Common myeloid progenitor, CD34-positive (primary cell): ENCODE results near the gene RABL3.

Source experiments
- CTCF ChIA-PET: fragments of 350-600 bp; sonication (Branson Sonifier 250); formaldehyde crosslinking; loops from one replicate; lab custom pipeline; 2021; ENCODE audit warnings: antibody characterized with exemption; lab: Charles Lee
- POLR2A ChIA-PET: fragments of 350-600 bp; sonication (Branson Sonifier 250); formaldehyde crosslinking; loops from one replicate; lab custom pipeline; 2021; ENCODE audit warnings: antibody characterized with exemption; lab: Charles Lee
- DNase-seq, 3 donors: peaks; one replicate each; pipeline versions ENCODE4 v3.0.0 to v3.0.0-alpha.2; 2013
- H3K27ac ChIP-seq, 2 experiments: 1 replicate in 1 of 2; 2 replicates in 1 of 2; pipeline ENCODE4 v1.7.0; 2013; ENCODE audit warnings: inconsistent platforms in 2 of 2, low read length in 2 of 2, mild to moderate bottlenecking in 2 of 2, low read depth in 1 of 2, moderate library complexity in 1 of 2; ENCODE audit not compliant: severe bottlenecking in 2 of 2, insufficient read depth in 1 of 2, poor library complexity in 1 of 2
- H3K27me3 ChIP-seq, 5 experiments: replicated peaks in 2 of 5; 1 replicate in 3 of 5; 2 replicates in 2 of 5; pipeline versions ENCODE4 v1.6.1 to v1.7.0; 2013; ENCODE audit warnings: low read length in 4 of 5, mild to moderate bottlenecking in 2 of 5, moderate library complexity in 2 of 5, inconsistent platforms in 1 of 5; ENCODE audit not compliant: insufficient read depth in 5 of 5, control insufficient read depth in 4 of 5
- H3K36me3 ChIP-seq, 4 experiments: 1 replicate in 2 of 4; 2 replicates in 2 of 4; pipeline versions ENCODE4 v1.6.1 to v1.7.0; 2013; ENCODE audit warnings: low read length in 3 of 4, control low read depth in 1 of 4, mild to moderate bottlenecking in 1 of 4; ENCODE audit not compliant: control insufficient read depth in 4 of 4, insufficient read depth in 4 of 4
- H3K4me1 ChIP-seq, 4 experiments: 1 replicate in 3 of 4; 2 replicates in 1 of 4; pipeline versions ENCODE4 v1.6.1 to v1.7.1; 2013; ENCODE audit warnings: low read length in 3 of 4, mild to moderate bottlenecking in 3 of 4, control low read depth in 1 of 4, inconsistent platforms in 1 of 4, moderate library complexity in 1 of 4; ENCODE audit not compliant: control insufficient read depth in 4 of 4, insufficient read depth in 4 of 4; ENCODE audit errors: control extremely low read depth in 1 of 4
- H3K4me3 ChIP-seq, 7 experiments: 1 replicate in 4 of 7; 2 replicates in 3 of 7; pipeline versions ENCODE4 v1.5.1 to v1.7.0; 2013; ENCODE audit warnings: mild to moderate bottlenecking in 7 of 7, low read length in 6 of 7, moderate library complexity in 6 of 7, inconsistent platforms in 2 of 7, low read depth in 2 of 7, control low read depth in 1 of 7; ENCODE audit not compliant: insufficient read depth in 4 of 7, control insufficient read depth in 1 of 7; ENCODE audit errors: extremely low read depth in 1 of 7
- H3K9me3 ChIP-seq, 5 experiments: 1 replicate in 4 of 5; 2 replicates in 1 of 5; pipeline versions ENCODE4 v1.6.1 to v1.7.1; 2013; ENCODE audit warnings: low read length in 4 of 5, mild to moderate bottlenecking in 2 of 5, inconsistent platforms in 1 of 5, low read depth in 1 of 5, moderate library complexity in 1 of 5; ENCODE audit not compliant: control insufficient read depth in 4 of 5, insufficient read depth in 2 of 5; ENCODE audit errors: control extremely low read depth in 1 of 5
- WGBS: methylation state at CpG from one replicate; pipeline ENCODE4 v1.1.5; 2013; ENCODE audit not compliant: insufficient coverage; 5-methylcytosine and 5-hydroxymethylcytosine counted together

The RABL3 gene

GRCh38 chr3:120650311-120650710, 92.0 kb downstream of the RABL3 start:
- no peak overlapping the region for H3K27ac ChIP-seq
- CTCF ChIA-PET, result no interaction called here
- WGBS, result 100% methylated on average over 1 of the region's 2 CpGs

GRCh38 chr3:120649830-120650233, 92.5 kb downstream of the RABL3 start:
- H3K36me3 ChIP-seq, result no peaks in the 10 kb centered on the region
- no peaks in the 10 kb centered on the region for H3K27me3 ChIP-seq
- H3K4me1 ChIP-seq, result peaks cover 0 to 17% (median 0%) of the 10 kb centered on the region in 4 experiments
- ChIA-PET CTCF (no interaction called here), POLR2A (no interaction called here)
- no peaks in the 10 kb centered on the region for H3K9me3 ChIP-seq
- H3K27ac ChIP-seq, result no peak overlapping the region
- 60% methylated on average over 1 of the region's 3 CpGs for WGBS
- no peak overlapping the region for H3K4me3 ChIP-seq
- no peak for DNase-seq

More at GRCh38 chr3:120650311-120650710, 92.0 kb downstream of the RABL3 start:
- POLR2A ChIA-PET, result no interaction called here
- DNase-seq, result no peak
- no peaks in the 10 kb centered on the region for H3K27me3 ChIP-seq
- peaks cover 0 to 13% (median 0%) of the 10 kb centered on the region in 4 experiments for H3K4me1 ChIP-seq
- H3K4me3 ChIP-seq, result no peak overlapping the region
- no peaks in the 10 kb centered on the region for H3K9me3 ChIP-seq
- no peaks in the 10 kb centered on the region for H3K36me3 ChIP-seq

- Histone ChIP-seq H3K36me3 (no peaks in the 10 kb centered on the region), H3K9me3 (no peaks in the 10 kb centered on the region), H3K27me3 (no peaks in the 10 kb centered on the region), H3K27ac (no peak overlapping the region), H3K4me1 (peaks cover 0 to 28% (median 0%) of the 10 kb centered on the region in 4 experiments), H3K4me3 (no peak overlapping the region)
- 100% methylated on average over 5 of the region's 5 CpGs for WGBS
- DNase-seq, result no peak
- ChIA-PET POLR2A (interaction anchor here (0.8 kb wide), 1 partner anchor 1630 kb away, joined by 3 read pairs; no protein-coding TSS in a partner anchor), CTCF (no interaction called here)
Measured at GRCh38 chr3:120648290-120648689, 94.0 kb downstream of the RABL3 start.

GRCh38 chr3:120646771-120647432, 95.4 kb downstream of the RABL3 start:
- no peak overlapping the region for H3K4me3 ChIP-seq
- 90% methylated on average over 2 of the region's 5 CpGs for WGBS
- H3K27ac ChIP-seq, result no peak overlapping the region
- peaks cover 0 to 41% (median 10%) of the 10 kb centered on the region in 4 experiments for H3K4me1 ChIP-seq
- no peaks in the 10 kb centered on the region for H3K36me3 ChIP-seq
- DNase-seq, result peak in 2 of 3 donors; percentile 31 to 51
- H3K9me3 ChIP-seq, result no peaks in the 10 kb centered on the region
- CTCF ChIA-PET, result interaction anchor here (1.2 kb wide), 1 partner anchor 13 kb away, joined by 4 read pairs; no protein-coding TSS in a partner anchor
- POLR2A ChIA-PET, result no interaction called here
- no peaks in the 10 kb centered on the region for H3K27me3 ChIP-seq

GRCh38 chr3:120645083-120645845, 97.1 kb downstream of the RABL3 start:
- no peaks in the 10 kb centered on the region for H3K9me3 ChIP-seq
- peaks cover 3 to 57% (median 12%) of the 10 kb centered on the region in 4 experiments for H3K4me1 ChIP-seq
- DNase-seq, result no peak
- POLR2A ChIA-PET, result no interaction called here
- no peaks in the 10 kb centered on the region for H3K36me3 ChIP-seq
- 86% methylated on average over 3 of the region's 5 CpGs for WGBS
- no peak overlapping the region for H3K27ac ChIP-seq
- H3K27me3 ChIP-seq, result no peaks in the 10 kb centered on the region
- no peak overlapping the region for H3K4me3 ChIP-seq
- CTCF ChIA-PET, result interaction anchor here (1.4 kb wide), 1 partner anchor 11 kb away, joined by 6 read pairs; no protein-coding TSS in a partner anchor

GRCh38 chr3:120642368-120642948, 99.9 kb downstream of the RABL3 start:
- POLR2A ChIA-PET, result interaction anchor here (0.9 kb wide), 1 partner anchor 45 kb away, joined by 3 read pairs; no protein-coding TSS in a partner anchor
- peak overlapping the region; percentile 65 to 88 for H3K27ac ChIP-seq
- peaks cover 0 to 3% (median 0%) of the 10 kb centered on the region in 5 experiments for H3K9me3 ChIP-seq
- peak overlapping the region in 3 of 7 experiments; percentile 12 to 37 (median 20) for H3K4me3 ChIP-seq
- peak; percentile 93 to 98 (median 97) for DNase-seq
- H3K27me3 ChIP-seq, result no peaks in the 10 kb centered on the region
- H3K4me1 ChIP-seq, result peaks cover 3 to 56% (median 12%) of the 10 kb centered on the region in 4 experiments
- no peaks in the 10 kb centered on the region for H3K36me3 ChIP-seq
- WGBS, result 20% methylated on average over 4 of the region's 4 CpGs
- CTCF ChIA-PET, result interaction anchor here (1.0 to 1.8 kb wide), 3 partner anchors 9 to 99 kb away, joined by 3 to 5 read pairs (median 4); partner anchors contain the start of genes GTF2E1 and RABL3
